HL-60/S4 treated with retinoic acid at 250 ng/mL for 4 days and 3 days (cell line): ENCODE measurements around the gene ARL3.

Experiments
- in situ Hi-C: fragments of 300-500 bp; cut with MboI; formaldehyde crosslinking; loops from 2 replicates; pipeline ENCODE4 v1.7.0; 2022; ENCODE audit warnings: low sequenced_read_pairs

Gene ARL3

GRCh38 chr10:102654566-102654965, 59.6 kb downstream of the ARL3 start:
- in situ Hi-C loops: no loop called here

DNA sequence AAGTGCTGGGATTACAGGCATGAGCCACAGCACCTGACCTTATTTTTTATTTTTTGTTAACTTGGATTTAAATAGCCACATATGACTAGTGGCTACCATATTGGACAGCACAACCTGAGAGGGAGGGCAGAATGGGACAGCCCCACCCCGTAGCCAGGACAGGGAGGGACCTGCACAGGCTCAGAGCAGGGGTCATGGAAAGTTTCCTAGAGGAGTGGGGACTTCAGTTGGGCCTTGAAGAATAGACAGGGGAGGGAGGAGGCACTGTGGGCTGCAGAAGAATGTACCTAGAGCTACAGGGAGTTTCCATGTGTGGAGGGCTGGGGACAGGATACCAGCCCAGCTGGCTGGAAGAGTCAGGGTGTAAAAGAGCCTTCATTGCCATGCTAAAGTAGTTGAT, 61.1 kb downstream of the ARL3 start:
- in situ Hi-C loops: no loop called here

- in situ Hi-C loops: no loop called here
Measured at GRCh38 chr10:102652170-102652916, 61.9 kb downstream of the ARL3 start.

DNA sequence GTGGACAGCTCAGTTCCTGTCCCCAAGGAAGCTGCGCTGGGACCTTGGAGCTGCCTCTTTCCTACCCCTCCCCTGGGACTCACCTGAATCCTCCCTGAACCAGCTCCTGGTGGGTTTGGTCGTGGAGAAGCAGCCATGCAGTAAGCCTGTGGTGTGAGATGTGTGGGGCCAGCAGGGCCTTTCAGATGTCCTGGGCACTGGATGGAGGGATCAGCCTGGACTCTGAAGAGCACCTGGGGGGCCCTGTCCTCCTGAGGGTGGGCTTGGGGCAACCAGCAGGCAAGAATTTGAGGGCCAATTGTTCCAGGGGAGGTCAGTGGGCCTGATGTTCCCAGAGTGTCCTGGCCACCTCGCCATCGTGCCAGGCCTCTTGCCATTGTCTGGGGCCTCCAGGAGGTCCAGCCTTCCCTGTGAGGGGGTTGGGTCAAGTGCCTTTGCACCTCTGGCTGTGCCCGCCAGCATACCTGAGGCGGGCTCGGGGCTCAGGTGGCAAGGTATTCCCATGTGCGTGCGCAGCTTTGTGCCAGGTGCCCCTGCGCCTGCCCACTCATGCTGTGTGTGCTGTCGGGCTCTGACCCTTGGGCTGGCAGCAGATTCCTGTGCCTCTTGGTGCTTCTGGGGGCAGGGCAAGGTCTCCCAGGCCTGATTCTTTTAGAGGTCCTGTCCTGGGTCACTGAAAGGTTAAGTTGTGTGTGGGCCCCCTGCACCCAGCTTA, 62.6 kb downstream of the ARL3 start:
- in situ Hi-C loops: no loop called here

DNA sequence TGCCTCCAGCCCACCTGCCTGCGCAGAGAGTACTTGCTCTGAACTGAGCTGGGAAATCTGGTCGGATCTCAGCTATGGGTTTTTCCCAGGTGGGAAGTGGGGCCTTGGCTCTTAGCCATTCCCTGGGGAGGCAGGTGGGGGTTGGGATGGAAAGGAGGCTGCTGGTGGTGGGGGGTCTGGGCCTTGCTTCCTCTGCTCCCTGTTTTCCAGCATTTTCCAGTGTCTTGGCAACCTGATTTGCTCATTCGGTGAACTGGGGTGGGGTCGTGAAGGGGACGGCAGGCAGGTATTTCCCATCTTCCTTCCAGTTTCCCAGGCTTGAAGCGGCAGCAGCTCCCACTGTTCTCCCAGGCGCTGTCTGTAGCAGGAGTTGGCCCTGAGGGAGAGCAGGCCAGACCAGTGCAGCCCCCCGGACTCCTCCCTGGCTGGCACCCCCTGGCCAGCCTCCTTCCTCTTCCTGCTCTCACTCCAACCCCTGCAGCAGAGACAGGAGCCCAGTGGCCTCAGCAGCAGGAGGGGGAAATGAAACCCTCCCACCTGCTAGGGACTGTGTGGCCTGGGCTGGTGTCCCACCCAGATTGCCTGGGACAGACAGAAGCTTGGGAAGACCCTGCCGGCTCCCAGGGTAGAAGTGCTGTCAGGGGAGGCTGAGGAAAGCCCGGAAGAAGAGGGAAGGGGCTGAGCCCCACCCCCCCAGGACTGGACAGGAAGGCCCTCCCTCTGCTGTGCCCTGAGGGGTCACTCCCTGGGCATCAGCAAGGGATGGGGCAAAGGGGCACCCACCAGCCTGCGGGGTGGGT, 63.3 kb downstream of the ARL3 start:
- in situ Hi-C loops: no loop called here

GRCh38 chr10:102649797-102650654, 64.2 kb downstream of the ARL3 start:
- in situ Hi-C loops: no loop called here

DNA sequence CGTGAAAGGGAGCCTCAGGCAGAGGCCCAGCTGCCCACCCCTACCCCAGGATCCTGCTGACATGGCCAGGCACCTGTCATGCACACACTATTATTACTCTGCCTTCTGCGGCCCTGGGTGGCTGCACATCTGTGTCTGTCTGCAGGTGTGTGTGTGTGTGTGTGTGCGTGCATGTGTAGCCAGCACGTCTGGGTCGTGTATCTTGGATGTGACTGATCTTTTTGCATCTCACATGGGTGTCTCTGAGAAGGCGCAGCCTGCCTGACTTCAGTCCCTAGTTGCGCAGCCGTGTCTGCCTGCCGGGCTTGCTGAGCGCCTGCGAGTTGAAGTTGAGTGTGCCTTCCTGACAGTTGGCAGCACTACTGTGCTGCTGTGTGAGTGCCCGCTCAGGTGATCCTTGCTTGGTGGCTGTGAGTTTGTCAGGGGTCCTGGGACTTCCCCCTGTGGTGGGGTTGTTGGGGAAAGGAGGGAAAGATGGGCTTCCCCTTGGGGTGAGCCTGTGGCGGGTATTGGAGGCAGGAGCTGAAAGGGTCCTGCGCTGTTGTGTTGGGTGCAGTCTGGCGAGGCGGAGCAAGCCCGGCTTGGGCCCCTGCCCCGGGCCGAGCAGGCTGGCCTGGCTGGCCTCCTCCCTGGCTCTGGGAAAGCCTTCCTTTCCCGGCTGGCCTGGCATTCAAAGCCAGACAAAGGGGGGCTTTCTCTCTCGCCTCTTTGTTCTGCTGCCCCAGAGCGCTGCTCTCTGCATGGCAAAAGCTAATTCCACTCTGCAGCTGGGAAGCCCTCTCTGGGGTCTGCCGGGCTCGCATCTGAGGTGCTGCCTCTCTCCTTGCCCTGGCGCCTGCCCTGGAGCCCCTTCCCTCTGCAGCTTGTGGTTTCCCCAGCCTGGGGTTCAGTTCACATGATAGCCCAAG, 65.1 kb downstream of the ARL3 start:
- in situ Hi-C loops: no loop called here

- in situ Hi-C loops: no loop called here
Measured at GRCh38 chr10:102648269-102648888, 65.8 kb downstream of the ARL3 start.

GRCh38 chr10:102647443-102648268, 66.5 kb downstream of the ARL3 start:
- in situ Hi-C loops: no loop called here

GRCh38 chr10:102646610-102647442, 67.4 kb downstream of the ARL3 start:
- in situ Hi-C loops: no loop called here

DNA sequence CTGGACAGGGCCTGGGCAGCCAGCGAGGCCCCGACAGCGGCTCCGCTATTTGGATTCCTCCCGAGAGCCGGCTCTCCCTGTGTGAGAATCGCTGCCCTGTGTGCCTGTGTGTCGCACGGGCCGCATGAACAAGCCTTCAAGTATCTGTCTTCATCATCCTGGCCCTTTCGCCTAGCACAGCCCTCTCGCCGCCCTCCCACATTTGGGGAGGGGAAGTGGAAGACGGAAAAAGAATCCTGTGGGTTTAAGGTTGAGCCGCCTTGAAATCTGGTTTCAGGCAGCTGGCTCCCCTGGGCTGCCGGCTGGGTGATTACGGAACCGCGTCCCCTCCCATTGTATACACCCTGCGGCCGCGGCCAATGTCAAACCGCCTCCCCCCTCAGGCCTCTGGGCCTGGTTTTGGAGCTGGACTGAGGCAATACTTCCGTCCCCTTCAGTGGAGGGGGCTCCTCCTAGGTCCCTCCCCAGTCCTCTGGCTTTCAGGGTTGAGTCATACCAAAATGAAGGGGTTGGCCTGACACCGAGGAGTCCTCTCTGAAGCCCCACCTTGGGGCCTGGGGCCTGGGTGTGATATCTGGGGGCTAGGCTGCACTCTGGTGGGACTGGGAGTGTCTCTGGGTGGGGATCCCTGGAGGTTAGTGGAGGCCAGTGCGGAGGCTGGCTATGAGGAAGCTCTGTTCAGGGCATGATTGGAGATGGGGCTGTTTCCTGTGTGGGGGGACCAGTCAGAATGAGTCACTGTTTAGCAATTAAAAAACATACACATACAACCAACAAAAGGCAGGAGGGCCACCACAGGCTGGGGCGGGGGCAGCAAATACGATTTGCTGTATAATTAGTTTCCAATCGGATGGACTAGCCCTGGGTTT, 68.2 kb downstream of the ARL3 start:
- in situ Hi-C loops: no loop called here

GRCh38 chr10:102645388-102645740, 68.8 kb downstream of the ARL3 start:
- in situ Hi-C loops: no loop called here

DNA sequence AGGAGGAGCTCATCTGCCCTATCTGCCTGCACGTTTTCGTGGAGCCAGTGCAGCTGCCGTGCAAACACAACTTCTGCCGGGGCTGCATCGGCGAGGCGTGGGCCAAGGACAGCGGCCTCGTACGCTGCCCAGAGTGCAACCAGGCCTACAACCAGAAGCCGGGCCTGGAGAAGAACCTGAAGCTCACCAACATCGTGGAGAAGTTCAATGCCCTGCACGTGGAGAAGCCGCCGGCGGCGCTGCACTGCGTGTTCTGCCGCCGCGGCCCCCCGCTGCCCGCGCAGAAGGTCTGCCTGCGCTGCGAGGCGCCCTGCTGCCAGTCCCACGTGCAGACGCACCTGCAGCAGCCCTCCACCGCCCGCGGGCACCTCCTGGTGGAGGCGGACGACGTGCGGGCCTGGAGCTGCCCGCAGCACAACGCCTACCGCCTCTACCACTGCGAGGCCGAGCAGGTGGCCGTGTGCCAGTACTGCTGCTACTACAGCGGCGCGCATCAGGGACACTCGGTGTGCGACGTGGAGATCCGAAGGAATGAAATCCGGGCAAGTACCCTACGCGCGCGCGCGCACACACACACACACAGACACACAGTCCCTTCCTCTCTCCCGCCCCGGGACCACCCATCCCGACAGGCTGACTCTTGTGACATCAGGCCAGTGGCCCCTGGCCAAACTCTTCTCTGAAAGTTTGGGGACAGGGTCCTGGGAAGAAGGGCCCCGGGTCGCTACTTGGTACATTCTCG, 69.4 kb downstream of the ARL3 start:
- in situ Hi-C loops: no loop called here

- in situ Hi-C loops: no loop called here
Measured at GRCh38 chr10:102644066-102644645, 70.0 kb downstream of the ARL3 start, which contains the start of gene TRIM8. TSS of gene TRIM8 (plus strand) at chr10:102644479. CDS start at chr10:102644618, 139 bp downstream.

- in situ Hi-C loops: no loop called here
Measured at GRCh38 chr10:102643336-102644065, 70.7 kb downstream of the ARL3 start.
